ENCODE measurements around the gene FZD1. TPM values are rescaled to one million over a fixed set of nuclear protein-coding genes. Genes with fewer than 3 reads are reported as not detected.

FZD1 gene
- total and polyA plus RNA-seq, 10 donors, result 0.61 to 7.7 (median 4.3) TPM

DNA sequence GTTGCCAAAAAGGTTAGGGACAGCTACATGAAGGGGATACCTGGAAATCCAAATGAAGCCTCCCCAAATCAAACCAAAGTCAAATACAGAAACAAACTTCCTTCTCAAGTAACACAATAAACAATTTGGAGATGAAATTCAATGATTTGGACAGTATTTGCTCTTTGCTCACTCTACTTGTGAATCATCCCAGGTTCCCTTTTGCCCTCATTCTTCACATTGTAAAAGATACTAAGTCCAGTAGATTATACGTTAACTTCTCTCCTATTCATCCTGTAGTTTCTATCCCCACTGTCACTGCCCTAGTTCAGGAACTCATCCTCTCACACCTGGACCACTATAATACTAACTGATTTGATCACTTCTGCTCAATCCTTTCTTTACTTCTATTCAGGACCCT lies 28.3 kb downstream of the FZD1 start:
- H3K4me1 ChIP-seq, result no peaks in the 10 kb centered on the region
- H3K9me3 ChIP-seq, result no peaks in the 10 kb centered on the region
- no peak overlapping the region for H3K4me3 ChIP-seq
- H3K27ac ChIP-seq, result no peak overlapping the region
- 76 to 93% (median 88%) methylated on average over 1 of the region's 1 CpG for WGBS, 5 donors
- no peak for DNase-seq
- TF ChIP-seq, protein P1, sequence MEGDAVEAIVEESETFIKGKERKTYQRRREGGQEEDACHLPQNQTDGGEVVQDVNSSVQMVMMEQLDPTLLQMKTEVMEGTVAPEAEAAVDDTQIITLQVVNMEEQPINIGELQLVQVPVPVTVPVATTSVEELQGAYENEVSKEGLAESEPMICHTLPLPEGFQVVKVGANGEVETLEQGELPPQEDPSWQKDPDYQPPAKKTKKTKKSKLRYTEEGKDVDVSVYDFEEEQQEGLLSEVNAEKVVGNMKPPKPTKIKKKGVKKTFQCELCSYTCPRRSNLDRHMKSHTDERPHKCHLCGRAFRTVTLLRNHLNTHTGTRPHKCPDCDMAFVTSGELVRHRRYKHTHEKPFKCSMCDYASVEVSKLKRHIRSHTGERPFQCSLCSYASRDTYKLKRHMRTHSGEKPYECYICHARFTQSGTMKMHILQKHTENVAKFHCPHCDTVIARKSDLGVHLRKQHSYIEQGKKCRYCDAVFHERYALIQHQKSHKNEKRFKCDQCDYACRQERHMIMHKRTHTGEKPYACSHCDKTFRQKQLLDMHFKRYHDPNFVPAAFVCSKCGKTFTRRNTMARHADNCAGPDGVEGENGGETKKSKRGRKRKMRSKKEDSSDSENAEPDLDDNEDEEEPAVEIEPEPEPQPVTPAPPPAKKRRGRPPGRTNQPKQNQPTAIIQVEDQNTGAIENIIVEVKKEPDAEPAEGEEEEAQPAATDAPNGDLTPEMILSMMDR (IDR thresholded peaks at IDR 0.05 in 8 of 11, conservative IDR thresholded peaks at IDR 0.05 in 3 of 11), result no peak
- TF ChIP-seq POLR2AphosphoS5 (IDR thresholded peaks at IDR 0.05) (no peak), POLR2A (IDR thresholded peaks at IDR 0.05) (no peak)
- intact Hi-C loops (cut with DNase I; ENCODE audit: low total_unique reads), result no loop called here
- no peaks in the 10 kb centered on the region for H3K36me3 ChIP-seq
- no peaks in the 10 kb centered on the region for H3K27me3 ChIP-seq (replicated peaks in 1 of 7)

DNA sequence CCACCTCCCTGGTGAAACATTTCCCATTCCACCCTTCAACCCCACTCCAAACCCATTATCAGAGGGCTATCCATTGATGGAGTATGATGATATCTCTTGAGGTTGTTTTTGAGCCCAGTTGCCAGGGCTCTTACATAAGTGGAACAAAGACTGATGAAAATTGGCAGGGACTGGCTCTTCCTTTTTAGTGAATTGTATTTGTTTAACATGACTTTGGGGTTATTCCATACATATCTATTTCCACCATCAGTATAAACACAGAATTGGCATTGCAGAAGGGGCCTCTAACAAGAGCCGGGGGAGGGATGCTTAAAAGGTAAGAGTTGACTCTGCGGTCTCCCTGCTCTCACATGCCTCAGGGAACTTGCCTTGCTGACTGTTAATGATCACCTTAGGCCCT lies 28.9 kb downstream of the FZD1 start:
- Histone ChIP-seq H3K4me1 (no peaks in the 10 kb centered on the region), H3K27me3 (replicated peaks in 1 of 7) (no peaks in the 10 kb centered on the region), H3K9me3 (no peaks in the 10 kb centered on the region), H3K36me3 (no peaks in the 10 kb centered on the region), H3K4me3 (no peak overlapping the region), H3K27ac (no peak overlapping the region)
- intact Hi-C loops (cut with DNase I; ENCODE audit: low total_unique reads), result no loop called here
- WGBS, 5 donors, result 92 to 100% (median 95%) methylated on average over 2 of the region's 2 CpGs
- TF ChIP-seq POLR2A (IDR thresholded peaks at IDR 0.05), result no peak
- TF ChIP-seq POLR2AphosphoS5 (IDR thresholded peaks at IDR 0.05), result no peak
- TF ChIP-seq, protein P1 (IDR thresholded peaks at IDR 0.05 in 8 of 11, conservative IDR thresholded peaks at IDR 0.05 in 3 of 11), result no peak
- no peak for DNase-seq

DNA sequence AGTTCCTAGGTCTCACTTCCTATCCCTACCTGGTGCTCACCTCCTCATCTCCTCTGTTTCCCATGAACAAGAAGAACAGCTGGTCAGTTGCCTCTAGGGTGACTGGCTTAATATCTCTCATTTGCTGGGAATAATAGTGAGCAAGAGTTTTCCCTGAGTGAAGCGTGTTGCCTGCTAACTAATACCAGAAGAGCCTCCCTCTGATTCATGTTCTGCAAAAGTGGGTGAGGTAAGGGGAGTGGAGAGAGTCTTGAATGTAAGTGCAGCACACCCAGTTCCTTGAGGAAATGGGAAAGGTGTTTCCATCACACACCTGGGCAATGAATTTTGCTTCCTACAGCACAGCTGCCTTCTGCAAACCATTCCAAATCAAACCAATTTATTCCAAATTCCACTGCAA lies 29.6 kb downstream of the FZD1 start:
- Histone ChIP-seq H3K27me3 (replicated peaks in 1 of 7) (no peaks in the 10 kb centered on the region), H3K27ac (no peak overlapping the region), H3K4me3 (no peak overlapping the region), H3K9me3 (no peaks in the 10 kb centered on the region), H3K36me3 (no peaks in the 10 kb centered on the region), H3K4me1 (no peaks in the 10 kb centered on the region)
- intact Hi-C loops (cut with DNase I; ENCODE audit: low total_unique reads), result no loop called here
- 84 to 100% (median 89%) methylated on average over 1 of the region's 1 CpG for WGBS, 5 donors
- no peak for DNase-seq
- no peak for TF ChIP-seq POLR2A (IDR thresholded peaks at IDR 0.05)
- TF ChIP-seq, protein P1 (IDR thresholded peaks at IDR 0.05 in 8 of 11, conservative IDR thresholded peaks at IDR 0.05 in 3 of 11), result no peak
- no peak for TF ChIP-seq POLR2AphosphoS5 (IDR thresholded peaks at IDR 0.05)

DNA sequence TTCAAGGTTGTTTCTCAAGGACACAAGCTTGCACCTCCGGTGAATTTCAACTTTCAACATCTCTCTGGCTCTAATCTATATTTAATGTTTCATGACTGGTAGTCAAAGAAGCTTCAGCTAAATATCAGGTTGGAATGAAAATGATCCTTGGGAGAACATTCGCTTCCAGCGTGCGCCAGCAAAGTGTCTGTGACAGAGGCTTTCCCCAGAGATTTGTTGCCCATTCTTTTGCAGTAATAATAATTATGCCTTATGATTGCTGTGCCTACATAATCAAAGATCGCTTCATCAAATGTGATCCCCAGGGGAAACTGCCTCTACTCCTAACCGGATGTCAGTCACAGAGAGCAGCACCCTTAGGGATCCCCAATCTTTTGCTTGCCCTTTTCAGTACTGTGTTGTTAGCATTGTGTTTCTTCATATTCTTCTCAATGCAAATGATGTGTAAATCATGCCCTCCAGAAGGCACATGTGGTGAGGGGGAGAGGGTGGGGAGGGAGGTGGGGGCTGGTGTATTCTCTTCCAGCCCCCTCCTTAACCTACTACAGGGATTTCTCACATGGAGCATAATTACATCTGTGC lies 30.5 kb downstream of the FZD1 start:
- Histone ChIP-seq H3K27me3 (replicated peaks in 1 of 7) (no peaks in the 10 kb centered on the region), H3K27ac (no peak overlapping the region), H3K9me3 (no peaks in the 10 kb centered on the region), H3K4me3 (no peak overlapping the region), H3K4me1 (peaks cover 0 to under 1% (median 0%) of the 10 kb centered on the region in 6 donors), H3K36me3 (no peaks in the 10 kb centered on the region)
- DNase-seq, result no peak
- TF ChIP-seq POLR2AphosphoS5 (IDR thresholded peaks at IDR 0.05) (no peak), POLR2A (IDR thresholded peaks at IDR 0.05) (no peak)
- TF ChIP-seq, protein P1 (IDR thresholded peaks at IDR 0.05 in 8 of 11, conservative IDR thresholded peaks at IDR 0.05 in 3 of 11), result no peak
- intact Hi-C loops (cut with DNase I; ENCODE audit: low total_unique reads), result no loop called here
- WGBS, 5 donors, result 72 to 81% (median 81%) methylated on average over 6 of the region's 6 CpGs
